ENCODE results near the gene EPHB2. TPM values are rescaled to one million over a fixed set of nuclear protein-coding genes. Genes with fewer than 3 reads are reported as not detected.
"Not testable (repeated sequence)": the region's sequence is repeated elsewhere in the genome, so short reads cannot be mapped to it uniquely, and the experiment has no call there.

EPHB2 gene
- polyA plus RNA-seq, 2 of the 4 experiments (the other 2 are of a cell fraction): 13.0 to 35.3 TPM

DNA sequence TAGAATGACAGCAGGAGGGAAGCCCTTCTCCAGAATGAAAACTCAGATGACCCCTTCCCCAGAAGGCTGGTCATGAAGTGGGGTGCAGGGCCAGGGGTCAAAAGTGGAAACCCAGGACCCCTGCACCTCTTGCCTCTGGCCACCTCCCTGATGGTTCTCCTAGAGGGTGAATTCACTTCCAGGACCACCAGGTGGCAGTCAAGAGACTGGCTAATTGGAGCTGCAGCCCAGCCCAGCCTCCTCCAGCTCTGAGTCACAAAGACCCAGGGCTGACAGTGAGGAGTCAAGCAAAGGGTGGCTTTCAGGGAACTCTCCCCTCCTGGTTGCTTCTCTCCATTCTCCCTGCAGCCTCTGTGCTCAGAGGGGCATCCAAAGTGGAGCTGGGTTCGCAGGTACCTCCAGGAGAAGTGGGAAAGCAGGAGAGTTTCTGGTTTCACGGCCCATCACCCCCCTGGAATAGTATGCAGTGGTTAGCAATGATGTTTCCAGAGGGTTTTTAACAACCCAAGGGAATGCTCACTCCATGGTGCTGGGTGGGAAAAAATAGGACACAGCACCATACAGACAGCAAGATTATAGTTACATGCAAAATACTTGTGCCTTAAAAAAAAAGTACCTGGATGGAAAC, 6.1 kb upstream of the EPHB2 start:
- peak overlapping the region in 1 of 2 experiments; percentile 63; a peak in 2 of 6 replicates for H3K27ac ChIP-seq
- H3K4me3 ChIP-seq: no peak overlapping the region
- H3K4me2 ChIP-seq: no peak overlapping the region
- 0 out of 3 replicates have a peak, but pooled peaks cover 1% of the 10 kb centered on the region for H3K4me1 ChIP-seq
- ChIA-PET POLR2A (interaction anchor here (1.3 to 1.7 kb wide), 2 partner anchors 41 to 157 kb away, joined by 4 to 6 read pairs; no protein-coding TSS in a partner anchor), CTCF (interaction anchor here (0.6 to 5.0 kb wide), 63 partner anchors 12 to 683 kb away, joined by 3 to 46 read pairs (median 5); no protein-coding TSS in a partner anchor)
- WGBS (ENCODE audit: missing lambda C conversion rate): 41% methylated on average over 2 of the region's 2 CpGs
- H3K9me3 ChIP-seq: no peaks in the 10 kb centered on the region
- ATAC-seq (peak; percentile 77 to 98), DNase-seq (ENCODE audit: low read depth in 1 of 2, low spot score in 1 of 2) (peak; percentile 75 to 88), FAIRE-seq (no peak)
- TF ChIP-seq RAD21 (conservative IDR thresholded peaks at IDR 0.05 in 1 of 2, IDR thresholded peaks at IDR 0.05 in 1 of 2) (peak; percentile 77 to 86), FOSL2 (IDR thresholded peaks at IDR 0.05) (no peak), FOSL2 (CRISPR knock-in tag; IDR thresholded peaks at IDR 0.05) (peak; percentile 58; the same call in 1 of the 2 replicates), ATOH8 (CRISPR knock-in tag; IDR thresholded peaks at IDR 0.05; ENCODE audit: low read depth) (no peak), SMC3 (IDR thresholded peaks at IDR 0.05) (peak; percentile 88), CTCF (IDR thresholded peaks at IDR 0.05) (peak; percentile 73)

GRCh38 chr1:22705586-22705985, 5.1 kb upstream of the EPHB2 start:
- POLR2A ChIA-PET: no interaction called here
- Histone ChIP-seq H3K27ac (no peak overlapping the region), H3K4me3 (no peak overlapping the region), H3K9me3 (no peaks in the 10 kb centered on the region), H3K4me1 (0 out of 3 replicates have a peak, but pooled peaks cover 7% of the 10 kb centered on the region), H3K4me2 (no peak overlapping the region)
- FAIRE-seq: no peak
- DNase-seq (ENCODE audit: low read depth in 1 of 2, low spot score in 1 of 2): no peak
- ATAC-seq: no peak
- TF ChIP-seq POLR2AphosphoS2 (conservative IDR thresholded peaks at IDR 0.05; ENCODE audit: low read length): no peak
- no peak for TF ChIP-seq CTCF (IDR thresholded peaks at IDR 0.05)
- TF ChIP-seq KDM5A (IDR thresholded peaks at IDR 0.05): no peak
- no peak for TF ChIP-seq HES2 (IDR thresholded peaks at IDR 0.05)
- no peak for TF ChIP-seq ESRRA (IDR thresholded peaks at IDR 0.05; ENCODE audit: borderline replicate concordance, low read length)
- no peak for TF ChIP-seq EHMT2 (IDR thresholded peaks at IDR 0.05; ENCODE audit: low read depth)
- TF ChIP-seq GATA3 (IDR thresholded peaks at IDR 0.05; ENCODE audit: borderline replicate concordance): no peak
- no peak for TF ChIP-seq E2F6 (IDR thresholded peaks at IDR 0.05; ENCODE audit: borderline replicate concordance, low read depth)
- TF ChIP-seq ATOH8 (CRISPR knock-in tag; IDR thresholded peaks at IDR 0.05; ENCODE audit: low read depth): no peak
- CTCF ChIA-PET: interaction anchor here (1.1 to 5.0 kb wide), 22 partner anchors 12 to 259 kb away, joined by 3 to 46 read pairs (median 8); no protein-coding TSS in a partner anchor

DNA sequence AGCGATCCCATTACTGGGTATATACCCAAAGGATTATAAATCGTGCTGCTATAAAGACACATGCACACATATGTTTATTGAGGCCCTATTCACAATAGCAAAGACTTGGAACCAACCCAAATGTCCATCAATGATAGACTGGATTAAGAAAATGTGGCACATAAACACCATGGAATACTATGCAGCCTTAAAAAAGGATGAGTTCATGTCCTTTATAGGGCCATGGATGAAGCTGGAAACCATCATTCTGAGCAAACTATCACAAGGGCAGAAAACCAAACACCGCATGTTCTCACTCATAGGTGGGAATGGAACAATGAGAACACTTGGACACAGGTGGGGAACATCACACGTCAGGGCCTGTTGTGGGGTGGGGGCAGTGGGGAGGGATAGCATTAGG, 4.5 kb upstream of the EPHB2 start:
- POLR2A ChIA-PET; H3K4me2 ChIP-seq; DNase-seq (ENCODE audit: low read depth in 1 of 2, low spot score in 1 of 2); H3K4me1 ChIP-seq; H3K4me3 ChIP-seq; H3K9me3 ChIP-seq; ATAC-seq; FAIRE-seq; H3K27ac ChIP-seq: not testable (repeated sequence)
- 84% methylated on average over 4 of the region's 4 CpGs for WGBS (ENCODE audit: missing lambda C conversion rate)
- CTCF ChIA-PET: interaction anchor here (1.6 to 1.7 kb wide), 2 partner anchors 32 to 41 kb away, joined by 4 to 5 read pairs; no protein-coding TSS in a partner anchor
